HepG2 (cell line): ENCODE data around the gene EIF4G2. TPM values are rescaled to one million over a fixed set of nuclear protein-coding genes. Genes with fewer than 3 reads are reported as not detected.
A peak's percentile ranks its signal among the peaks of the same experiment; 100 is the strongest.

ENCODE experiments used
- ATF6 ChIP-seq: sonication (generic); formaldehyde crosslinking; conservative IDR thresholded peaks from 2 replicates; pipeline ENCODE4 v1.4.0; 2020; ENCODE audit warnings: missing genetic modification reagents
- EEA1 ChIP-seq: sonication (generic); formaldehyde crosslinking; IDR thresholded peaks from 2 replicates; pipeline ENCODE4 v1.5.1; 2020; ENCODE audit warnings: mild to moderate bottlenecking, missing genetic modification reagents, borderline replicate concordance
- GATAD2A ChIP-seq: IDR thresholded peaks from 2 replicates; pipeline ENCODE4 v1.6.1; 2016
- GLMP ChIP-seq: sonication (generic); formaldehyde crosslinking; IDR thresholded peaks from 2 replicates; pipeline ENCODE4 v1.9.0; 2021; ENCODE audit warnings: missing genetic modification reagents, mild to moderate bottlenecking, borderline replicate concordance
- HOXA7 ChIP-seq: sonication (generic); formaldehyde crosslinking; IDR thresholded peaks from 2 replicates; pipeline ENCODE4 v1.8.1; 2022; ENCODE audit warnings: mild to moderate bottlenecking, missing genetic modification reagents, moderate library complexity
- KMT2B ChIP-seq: IDR thresholded peaks from 2 replicates; pipeline ENCODE4 v1.6.1; 2016; ENCODE audit warnings: missing genetic modification reagents, missing compliant biosample characterization
- SRSF9 ChIP-seq: fragments of 200-400 bp; formaldehyde crosslinking; IDR thresholded peaks from 2 replicates; pipeline ENCODE4 v1.6.1; 2018; ENCODE audit warnings: borderline replicate concordance, mild to moderate bottlenecking, low read depth, low read length; ENCODE audit not compliant: insufficient read depth, poor library complexity, severe bottlenecking
- STAT5B ChIP-seq: sonication (generic); formaldehyde crosslinking; IDR thresholded peaks from 2 replicates; pipeline ENCODE4 v1.4.0; 2020; ENCODE audit warnings: missing genetic modification reagents
- ZBTB7A ChIP-seq: sonication (generic); formaldehyde crosslinking; IDR thresholded peaks from 2 replicates; pipeline ENCODE4 v1.8.0; 2022; ENCODE audit warnings: mild to moderate bottlenecking, missing genetic modification reagents
- ZNF605 ChIP-seq: sonication (generic); formaldehyde crosslinking; IDR thresholded peaks from 2 replicates; pipeline ENCODE4 v1.8.0; 2022; ENCODE audit warnings: mild to moderate bottlenecking, missing genetic modification reagents
- polyA plus RNA-seq, 8 experiments: library from polyadenylated mRNA; depleted of rRNA in 3 of 8; stranded (reverse) in 7 of 8; unstranded in 1 of 8; fragments of >200 nt; fragmentation: Illumina TruSeq in 4 of 8; extraction: Trizol in 4 of 8; gene quantifications; 2 replicates each; pipeline versions ENCODE4 v1.2.1 to v1.2.3, GENCODE V29; 2011 to 2016; ENCODE audit warnings: low read depth in 4 of 8, missing spikeins in 1 of 8, mixed read lengths in 1 of 8; ENCODE audit not compliant: insufficient read depth in 1 of 8
- total RNA-seq, 5 experiments: library from RNA; depleted of rRNA; stranded (reverse); fragments of >200 nt; fragmentation: Illumina TruSeq; extraction: Trizol; gene quantifications; 2 replicates each; pipeline ENCODE4 v1.2.3, GENCODE V29; 2016; ENCODE audit warnings: low read depth in 1 of 5
- TF ChIP-seq, protein P1 (sequence below): sonication (generic); formaldehyde crosslinking; IDR thresholded peaks from 2 replicates; pipeline ENCODE4 v1.8.0; 2022; ENCODE audit warnings: low read depth, missing genetic modification reagents
- TF ChIP-seq, protein P2 (sequence below): sonication (generic); formaldehyde crosslinking; IDR thresholded peaks from 2 replicates; pipeline ENCODE4 v1.5.0; 2020; ENCODE audit warnings: mild to moderate bottlenecking, missing genetic modification reagents, borderline replicate concordance

Gene EIF4G2
- total and polyA plus RNA-seq, 2 of the 13 experiments (the other 11 are each of a cell fraction or from before 2014, with no cell fraction given) = 362 to 546 TPM

DNA sequence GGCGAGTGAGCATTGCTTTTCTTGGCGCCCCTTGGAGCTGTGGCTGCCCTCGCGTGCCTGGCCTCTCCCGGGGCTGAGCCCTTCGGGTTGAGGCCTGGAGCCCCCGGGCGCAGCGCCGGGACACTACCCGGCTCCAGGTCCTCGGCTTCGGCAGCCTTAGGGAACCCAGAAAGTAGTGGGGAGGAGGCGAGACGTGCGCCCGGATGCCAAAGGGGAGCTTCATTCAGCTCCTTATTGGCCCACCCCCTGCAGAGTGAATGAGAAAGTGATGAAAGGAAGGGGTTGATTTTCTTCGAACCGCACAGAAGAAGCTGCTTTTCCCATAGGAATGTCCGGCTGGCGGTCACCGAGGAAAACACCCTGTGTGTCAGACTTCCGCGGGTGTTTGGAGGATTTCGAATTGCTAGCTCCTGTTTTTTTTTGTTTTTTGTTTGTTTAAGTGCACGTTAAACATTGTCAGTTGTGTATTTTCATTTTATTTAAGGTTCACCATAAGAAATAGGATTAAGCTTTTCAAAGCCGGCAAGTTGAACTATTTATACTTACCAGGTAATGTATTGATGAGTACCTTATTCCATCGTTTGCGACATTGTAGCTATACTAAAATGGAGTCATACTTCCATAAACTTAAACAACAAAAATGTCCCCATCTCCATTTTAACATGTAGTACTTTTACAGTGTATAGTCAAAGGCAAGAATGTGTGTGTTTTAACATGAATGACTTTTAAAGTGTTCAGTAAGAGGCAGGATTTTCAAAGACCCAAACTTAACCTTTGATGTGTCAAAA, 841 bp upstream of the EIF4G2 start (continued):
- no peak for TF ChIP-seq SRSF9
- no peak for TF ChIP-seq EEA1 (CRISPR knock-in tag)
- 0 out of 2 replicates have a peak, but pooled peaks have one; percentile 58 for TF ChIP-seq KMT2B (CRISPR knock-in tag)
- no peak for TF ChIP-seq STAT5B (CRISPR knock-in tag)
- no peak for TF ChIP-seq ZBTB7A (CRISPR knock-in tag)
- no peak for TF ChIP-seq GATAD2A
- TF ChIP-seq, protein P1, sequence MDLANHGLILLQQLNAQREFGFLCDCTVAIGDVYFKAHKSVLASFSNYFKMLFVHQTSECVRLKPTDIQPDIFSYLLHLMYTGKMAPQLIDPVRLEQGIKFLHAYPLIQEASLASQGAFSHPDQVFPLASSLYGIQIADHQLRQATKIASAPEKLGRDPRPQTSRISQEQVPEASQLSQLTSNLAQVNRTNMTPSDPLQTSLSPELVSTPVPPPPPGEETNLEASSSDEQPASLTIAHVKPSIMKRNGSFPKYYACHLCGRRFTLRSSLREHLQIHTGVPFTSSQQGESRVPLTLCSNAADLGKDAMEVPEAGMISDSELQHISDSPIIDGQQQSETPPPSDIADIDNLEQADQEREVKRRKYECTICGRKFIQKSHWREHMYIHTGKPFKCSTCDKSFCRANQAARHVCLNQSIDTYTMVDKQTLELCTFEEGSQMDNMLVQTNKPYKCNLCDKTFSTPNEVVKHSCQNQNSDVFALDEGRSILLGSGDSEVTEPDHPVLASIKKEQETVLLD (CRISPR knock-in tag) = no peak
- no peak for TF ChIP-seq GLMP
- no peak; the same call in none of the 2 replicates for TF ChIP-seq ZNF605 (CRISPR knock-in tag)
- TF ChIP-seq, protein P2, sequence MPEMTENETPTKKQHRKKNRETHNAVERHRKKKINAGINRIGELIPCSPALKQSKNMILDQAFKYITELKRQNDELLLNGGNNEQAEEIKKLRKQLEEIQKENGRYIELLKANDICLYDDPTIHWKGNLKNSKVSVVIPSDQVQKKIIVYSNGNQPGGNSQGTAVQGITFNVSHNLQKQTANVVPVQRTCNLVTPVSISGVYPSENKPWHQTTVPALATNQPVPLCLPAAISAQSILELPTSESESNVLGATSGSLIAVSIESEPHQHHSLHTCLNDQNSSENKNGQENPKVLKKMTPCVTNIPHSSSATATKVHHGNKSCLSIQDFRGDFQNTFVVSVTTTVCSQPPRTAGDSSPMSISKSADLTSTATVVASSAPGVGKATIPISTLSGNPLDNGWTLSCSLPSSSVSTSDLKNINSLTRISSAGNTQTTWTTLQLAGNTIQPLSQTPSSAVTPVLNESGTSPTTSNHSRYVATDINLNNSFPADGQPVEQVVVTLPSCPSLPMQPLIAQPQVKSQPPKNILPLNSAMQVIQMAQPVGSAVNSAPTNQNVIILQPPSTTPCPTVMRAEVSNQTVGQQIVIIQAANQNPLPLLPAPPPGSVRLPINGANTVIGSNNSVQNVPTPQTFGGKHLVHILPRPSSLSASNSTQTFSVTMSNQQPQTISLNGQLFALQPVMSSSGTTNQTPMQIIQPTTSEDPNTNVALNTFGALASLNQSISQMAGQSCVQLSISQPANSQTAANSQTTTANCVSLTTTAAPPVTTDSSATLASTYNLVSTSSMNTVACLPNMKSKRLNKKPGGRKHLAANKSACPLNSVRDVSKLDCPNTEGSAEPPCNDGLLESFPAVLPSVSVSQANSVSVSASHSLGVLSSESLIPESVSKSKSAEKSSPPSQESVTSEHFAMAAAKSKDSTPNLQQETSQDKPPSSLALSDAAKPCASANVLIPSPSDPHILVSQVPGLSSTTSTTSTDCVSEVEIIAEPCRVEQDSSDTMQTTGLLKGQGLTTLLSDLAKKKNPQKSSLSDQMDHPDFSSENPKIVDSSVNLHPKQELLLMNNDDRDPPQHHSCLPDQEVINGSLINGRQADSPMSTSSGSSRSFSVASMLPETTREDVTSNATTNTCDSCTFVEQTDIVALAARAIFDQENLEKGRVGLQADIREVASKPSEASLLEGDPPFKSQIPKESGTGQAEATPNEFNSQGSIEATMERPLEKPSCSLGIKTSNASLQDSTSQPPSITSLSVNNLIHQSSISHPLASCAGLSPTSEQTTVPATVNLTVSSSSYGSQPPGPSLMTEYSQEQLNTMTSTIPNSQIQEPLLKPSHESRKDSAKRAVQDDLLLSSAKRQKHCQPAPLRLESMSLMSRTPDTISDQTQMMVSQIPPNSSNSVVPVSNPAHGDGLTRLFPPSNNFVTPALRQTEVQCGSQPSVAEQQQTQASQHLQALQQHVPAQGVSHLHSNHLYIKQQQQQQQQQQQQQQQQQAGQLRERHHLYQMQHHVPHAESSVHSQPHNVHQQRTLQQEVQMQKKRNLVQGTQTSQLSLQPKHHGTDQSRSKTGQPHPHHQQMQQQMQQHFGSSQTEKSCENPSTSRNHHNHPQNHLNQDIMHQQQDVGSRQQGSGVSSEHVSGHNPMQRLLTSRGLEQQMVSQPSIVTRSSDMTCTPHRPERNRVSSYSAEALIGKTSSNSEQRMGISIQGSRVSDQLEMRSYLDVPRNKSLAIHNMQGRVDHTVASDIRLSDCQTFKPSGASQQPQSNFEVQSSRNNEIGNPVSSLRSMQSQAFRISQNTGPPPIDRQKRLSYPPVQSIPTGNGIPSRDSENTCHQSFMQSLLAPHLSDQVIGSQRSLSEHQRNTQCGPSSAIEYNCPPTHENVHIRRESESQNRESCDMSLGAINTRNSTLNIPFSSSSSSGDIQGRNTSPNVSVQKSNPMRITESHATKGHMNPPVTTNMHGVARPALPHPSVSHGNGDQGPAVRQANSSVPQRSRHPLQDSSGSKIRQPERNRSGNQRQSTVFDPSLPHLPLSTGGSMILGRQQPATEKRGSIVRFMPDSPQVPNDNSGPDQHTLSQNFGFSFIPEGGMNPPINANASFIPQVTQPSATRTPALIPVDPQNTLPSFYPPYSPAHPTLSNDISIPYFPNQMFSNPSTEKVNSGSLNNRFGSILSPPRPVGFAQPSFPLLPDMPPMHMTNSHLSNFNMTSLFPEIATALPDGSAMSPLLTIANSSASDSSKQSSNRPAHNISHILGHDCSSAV = no peak
- no peak for TF ChIP-seq HOXA7 (CRISPR knock-in tag)
- TF ChIP-seq ATF6 (CRISPR knock-in tag) = no peak
